ENCODE data around the gene PDX1.

DNA sequence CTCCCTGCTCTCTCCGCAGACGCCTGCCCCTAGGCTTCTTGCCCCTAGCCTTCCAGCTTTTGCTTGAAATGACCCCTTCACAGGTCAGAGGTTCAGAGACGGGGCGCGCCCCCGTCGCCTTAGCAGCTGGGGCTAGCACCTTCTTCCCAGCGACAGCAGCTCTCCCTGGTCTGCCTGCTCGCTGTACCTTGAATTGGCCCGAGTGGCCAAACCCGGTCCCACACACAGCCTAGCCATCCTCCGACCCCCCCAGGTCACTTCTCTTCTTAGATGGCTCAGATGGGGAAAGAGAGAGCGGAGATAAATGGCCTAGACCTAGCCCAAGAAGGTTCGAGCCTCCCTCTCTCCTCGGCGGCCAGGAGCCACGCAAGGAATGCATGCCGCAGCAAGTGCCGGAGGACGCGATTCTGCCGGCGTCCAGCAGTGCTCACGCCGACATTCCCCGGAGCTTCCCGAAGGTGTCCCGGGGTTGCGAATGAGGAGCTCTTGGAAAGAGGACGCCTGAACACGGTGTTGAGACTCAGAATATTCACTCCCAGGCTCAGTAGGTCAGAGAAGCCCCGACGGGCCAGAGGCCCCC lies 48.0 kb downstream of the PDX1 start:
- TF ChIP-seq, protein P1, sequence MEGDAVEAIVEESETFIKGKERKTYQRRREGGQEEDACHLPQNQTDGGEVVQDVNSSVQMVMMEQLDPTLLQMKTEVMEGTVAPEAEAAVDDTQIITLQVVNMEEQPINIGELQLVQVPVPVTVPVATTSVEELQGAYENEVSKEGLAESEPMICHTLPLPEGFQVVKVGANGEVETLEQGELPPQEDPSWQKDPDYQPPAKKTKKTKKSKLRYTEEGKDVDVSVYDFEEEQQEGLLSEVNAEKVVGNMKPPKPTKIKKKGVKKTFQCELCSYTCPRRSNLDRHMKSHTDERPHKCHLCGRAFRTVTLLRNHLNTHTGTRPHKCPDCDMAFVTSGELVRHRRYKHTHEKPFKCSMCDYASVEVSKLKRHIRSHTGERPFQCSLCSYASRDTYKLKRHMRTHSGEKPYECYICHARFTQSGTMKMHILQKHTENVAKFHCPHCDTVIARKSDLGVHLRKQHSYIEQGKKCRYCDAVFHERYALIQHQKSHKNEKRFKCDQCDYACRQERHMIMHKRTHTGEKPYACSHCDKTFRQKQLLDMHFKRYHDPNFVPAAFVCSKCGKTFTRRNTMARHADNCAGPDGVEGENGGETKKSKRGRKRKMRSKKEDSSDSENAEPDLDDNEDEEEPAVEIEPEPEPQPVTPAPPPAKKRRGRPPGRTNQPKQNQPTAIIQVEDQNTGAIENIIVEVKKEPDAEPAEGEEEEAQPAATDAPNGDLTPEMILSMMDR (IDR thresholded peaks at IDR 0.05) = no peak
- TF ChIP-seq POLR2A (IDR thresholded peaks at IDR 0.05) = no peak
